GM18868 (cell line): ENCODE data around the gene EML6.

Source experiments
- ATAC-seq: cut with Tn5 transposase; IDR thresholded peaks from one replicate; pipeline ENCODE4 v1.9.1; 2021; ENCODE audit warnings: mild to moderate bottlenecking, moderate library complexity; ENCODE audit not compliant: unreplicated experiment

The EML6 gene

GRCh38 chr2:54704688-54705605 lies 18.5 kb upstream of the EML6 start:
- ATAC-seq: no peak

GRCh38 chr2:54706622-54707021 lies 16.8 kb upstream of the EML6 start:
- ATAC-seq: no peak

- peak; percentile 40 for ATAC-seq
These were observed 14.7 kb upstream of the EML6 start for GRCh38 chr2:54708584-54709335.

- ATAC-seq: peak; percentile 47
These were observed 14.1 kb upstream of the EML6 start for GRCh38 chr2:54709336-54709809.

- no peak for ATAC-seq
These were observed 13.2 kb upstream of the EML6 start for GRCh38 chr2:54710216-54710615.

- ATAC-seq: no peak
These were observed 10.9 kb upstream of the EML6 start for GRCh38 chr2:54712516-54712915.

- ATAC-seq: no peak
These were observed 8.5 kb upstream of the EML6 start for GRCh38 chr2:54714996-54715395.

GRCh38 chr2:54716375-54716774 lies 7.1 kb upstream of the EML6 start:
- ATAC-seq: no peak

GRCh38 chr2:54720563-54720962 lies 2.9 kb upstream of the EML6 start:
- no peak for ATAC-seq

GRCh38 chr2:54722641-54723040 lies 821 bp upstream of the EML6 start:
- no peak for ATAC-seq

- ATAC-seq: no peak
These were observed 616 bp downstream of the EML6 start for GRCh38 chr2:54723996-54724559.

- no peak for ATAC-seq
These were observed 1.3 kb downstream of the EML6 start for GRCh38 chr2:54724560-54725342.

- no peak for ATAC-seq
These were observed 2.1 kb downstream of the EML6 start for GRCh38 chr2:54725343-54726099.

GRCh38 chr2:54726431-54726830 lies 3.0 kb downstream of the EML6 start:
- ATAC-seq: no peak

GRCh38 chr2:54726940-54727339 lies 3.5 kb downstream of the EML6 start:
- ATAC-seq: no peak

- ATAC-seq: no peak
These were observed 5.2 kb downstream of the EML6 start for GRCh38 chr2:54728669-54729120.

GRCh38 chr2:54735636-54736035 lies 12.2 kb downstream of the EML6 start:
- ATAC-seq: no peak

GRCh38 chr2:54738281-54738680 lies 14.8 kb downstream of the EML6 start:
- no peak for ATAC-seq

- ATAC-seq: no peak
These were observed 16.9 kb downstream of the EML6 start for GRCh38 chr2:54740333-54740732.

- no peak for ATAC-seq
These were observed 17.8 kb downstream of the EML6 start for GRCh38 chr2:54741250-54741649.
